UCSD-AML1 (cell line): ENCODE results near the gene PRL.

Source experiments
- DNase-seq: peaks from one replicate; lab custom pipeline; 2025; ENCODE audit not compliant: unreplicated experiment; lab: John Stamatoyannopoulos, UW

Gene PRL

GRCh38 chr6:22295145-22295544 is 1.7 kb downstream of the PRL start:
- DNase-seq, result no peak

DNA sequence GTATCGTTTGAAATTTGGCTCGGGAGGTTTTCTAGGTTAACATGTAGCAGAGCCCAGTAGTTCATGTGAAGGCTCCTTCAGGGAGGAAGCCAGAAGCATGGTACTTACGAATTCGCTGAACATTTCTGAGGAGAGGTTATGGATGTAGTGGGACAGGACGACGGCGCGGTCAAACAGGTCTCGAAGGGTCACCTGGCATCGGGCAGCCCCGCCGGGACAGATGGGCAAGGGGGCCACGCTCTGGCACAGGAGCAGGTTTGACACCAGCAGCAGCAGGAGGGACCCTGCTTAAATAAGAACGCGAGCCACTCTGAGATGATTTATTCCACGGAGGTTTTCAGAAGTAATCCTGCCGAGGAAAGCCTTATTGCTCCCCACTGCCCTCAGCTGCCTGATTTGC is 2.5 kb downstream of the PRL start:
- DNase-seq, result no peak

DNA sequence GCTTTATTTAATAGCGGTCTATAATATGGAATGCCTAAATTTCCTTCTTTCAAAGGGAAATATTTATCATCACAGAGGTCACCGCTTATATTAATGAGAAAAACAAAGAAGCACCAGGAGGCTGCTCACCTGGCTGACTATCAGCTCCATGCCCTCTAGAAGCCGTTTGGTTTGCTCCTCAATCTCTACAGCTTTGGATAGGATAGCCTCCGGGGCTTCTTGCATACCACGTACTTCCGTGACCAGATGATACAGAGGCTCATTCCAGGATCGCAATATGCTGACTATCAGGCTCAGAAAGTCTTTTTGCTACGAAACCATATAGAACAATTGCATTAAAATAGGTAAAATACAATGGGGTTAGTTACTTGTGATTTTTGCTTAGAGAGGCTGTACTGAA is 6.8 kb downstream of the PRL start:
- no peak for DNase-seq

DNA sequence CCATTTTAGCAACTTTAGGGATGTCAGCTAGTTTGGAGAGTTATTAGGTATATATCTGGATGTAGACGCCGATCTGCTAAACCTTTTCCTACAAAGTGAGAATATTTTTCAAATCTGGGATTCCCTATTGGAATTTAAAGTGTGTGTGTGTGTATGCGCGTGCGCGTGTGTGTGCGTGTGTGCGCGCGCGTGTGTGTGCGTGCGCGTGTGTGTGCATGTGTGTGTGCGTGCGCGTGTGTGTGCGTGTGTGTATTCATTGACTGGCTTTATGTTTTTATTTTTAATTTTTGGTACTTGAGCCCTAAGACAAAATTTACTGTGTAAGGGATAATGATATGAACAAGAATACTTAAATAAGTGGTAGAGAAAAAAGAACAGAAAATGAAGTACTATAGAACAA is 8.1 kb downstream of the PRL start:
- DNase-seq, result no peak

DNA sequence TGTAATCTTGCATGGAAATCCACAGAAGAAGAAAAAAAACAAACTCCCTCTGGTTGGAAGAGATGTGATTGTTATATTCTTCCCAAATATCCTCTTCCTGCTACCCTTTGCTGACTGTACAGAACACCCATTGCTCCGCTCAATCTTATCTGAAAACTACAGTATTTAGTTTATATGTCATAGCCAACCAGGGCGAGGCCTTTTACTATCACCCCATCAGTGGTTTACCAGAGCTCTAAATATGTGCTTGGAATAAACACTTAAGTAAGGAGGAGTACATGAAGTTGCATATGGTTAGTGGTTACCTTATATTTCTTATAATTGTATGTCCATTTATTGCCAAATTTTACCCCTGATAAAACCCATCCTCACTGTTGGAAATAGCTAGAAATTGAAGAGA is 12.2 kb downstream of the PRL start:
- DNase-seq, result no peak

DNA sequence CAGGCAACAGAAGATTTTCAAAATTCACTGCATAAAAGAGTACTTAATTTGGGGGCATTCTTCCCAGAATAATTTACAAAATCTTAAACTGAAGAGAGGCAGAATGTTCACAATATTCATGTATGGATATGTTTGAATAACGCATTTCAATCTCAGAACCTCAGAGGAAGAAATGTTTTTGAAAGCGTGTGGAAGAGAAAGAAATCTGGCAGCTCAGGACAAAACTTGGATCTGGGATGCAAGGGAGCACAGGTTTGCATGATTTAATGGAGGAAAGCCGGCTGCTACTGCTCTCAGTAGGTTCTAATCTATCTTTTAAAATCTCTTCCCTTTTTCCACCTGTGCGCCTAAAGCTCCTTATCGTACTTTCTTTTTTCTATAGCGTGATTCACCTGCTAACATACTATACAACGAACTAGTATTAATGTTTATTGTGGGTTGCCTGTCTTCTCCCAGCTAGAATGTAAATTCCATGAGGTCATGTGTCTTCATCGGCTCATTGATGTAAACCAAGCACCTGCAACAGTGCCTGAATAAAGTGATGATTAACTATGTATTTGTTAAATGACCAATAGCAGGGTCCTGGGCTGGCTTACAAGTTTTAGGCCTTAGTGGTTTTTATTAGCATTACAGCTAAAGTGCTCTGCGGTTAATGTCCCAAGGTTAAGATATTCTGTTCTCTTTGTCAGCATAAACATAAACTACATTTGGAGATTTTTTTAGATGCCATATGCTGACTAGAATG is 15.3 kb downstream of the PRL start:
- DNase-seq, result no peak

- no peak for DNase-seq
Observed at GRCh38 chr6:22279427-22279826, 17.4 kb downstream of the PRL start.

DNA sequence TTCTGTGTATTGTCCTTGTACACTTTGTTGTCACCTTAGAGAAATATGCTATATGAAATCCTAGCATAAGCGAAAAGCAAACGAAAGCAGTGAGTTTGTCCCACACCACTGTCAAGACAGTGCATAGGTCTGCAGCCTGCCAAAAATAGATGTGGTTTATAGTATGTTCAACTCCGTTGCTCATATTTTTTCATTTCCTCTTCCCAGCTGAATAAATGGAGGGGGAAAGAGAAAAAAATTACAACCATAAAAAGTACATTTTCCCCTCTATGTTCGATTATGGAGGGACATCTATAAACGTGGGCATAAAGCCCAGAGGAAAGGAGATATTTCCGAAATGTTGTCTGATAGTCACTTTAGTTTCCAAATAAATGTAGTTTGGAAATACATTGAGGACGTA is 25.8 kb downstream of the PRL start:
- DNase-seq, result no peak

DNA sequence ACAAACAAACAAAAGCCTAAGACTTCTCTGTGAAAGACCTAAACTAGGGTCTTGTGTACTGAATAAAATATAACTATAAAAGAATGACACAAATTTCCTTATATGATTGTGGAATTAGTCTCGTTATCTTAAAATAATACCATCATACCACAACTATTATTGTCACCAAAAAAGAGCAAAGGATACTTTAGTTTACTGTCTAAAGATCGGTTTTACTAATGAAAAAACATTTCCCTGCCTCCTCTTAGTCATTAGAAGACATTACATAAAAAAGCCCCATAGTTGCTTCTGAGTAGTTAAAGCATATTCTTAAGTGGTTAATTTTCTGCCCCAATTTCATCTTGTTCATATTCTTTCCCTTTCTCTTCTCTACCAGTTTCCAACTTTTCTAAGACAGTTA is 33.1 kb downstream of the PRL start:
- no peak for DNase-seq

DNA sequence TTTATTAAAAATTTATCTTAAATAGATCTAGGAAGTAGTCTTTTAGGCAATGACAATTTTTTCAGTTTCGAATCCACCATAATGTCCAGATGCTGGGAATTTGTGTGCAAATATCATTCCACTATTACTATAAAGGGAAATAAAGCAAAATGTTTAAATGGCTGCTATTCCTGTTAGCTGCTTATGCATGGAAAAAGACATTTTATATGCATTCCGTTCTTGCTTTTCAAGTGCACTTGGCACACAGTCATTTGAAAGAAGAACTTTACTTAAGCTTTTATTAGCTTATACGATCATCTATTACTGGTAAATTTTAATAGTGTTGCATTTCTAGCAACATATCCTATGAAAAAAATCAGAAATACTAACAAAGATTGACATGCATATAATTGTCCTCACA is 42.0 kb downstream of the PRL start:
- DNase-seq, result no peak

- no peak for DNase-seq
Observed at GRCh38 chr6:22253955-22254655, 42.7 kb downstream of the PRL start.

- no peak for DNase-seq
Observed at GRCh38 chr6:22251348-22251747, 45.5 kb downstream of the PRL start.

- no peak for DNase-seq
Observed at GRCh38 chr6:22250486-22250885, 46.4 kb downstream of the PRL start.

DNA sequence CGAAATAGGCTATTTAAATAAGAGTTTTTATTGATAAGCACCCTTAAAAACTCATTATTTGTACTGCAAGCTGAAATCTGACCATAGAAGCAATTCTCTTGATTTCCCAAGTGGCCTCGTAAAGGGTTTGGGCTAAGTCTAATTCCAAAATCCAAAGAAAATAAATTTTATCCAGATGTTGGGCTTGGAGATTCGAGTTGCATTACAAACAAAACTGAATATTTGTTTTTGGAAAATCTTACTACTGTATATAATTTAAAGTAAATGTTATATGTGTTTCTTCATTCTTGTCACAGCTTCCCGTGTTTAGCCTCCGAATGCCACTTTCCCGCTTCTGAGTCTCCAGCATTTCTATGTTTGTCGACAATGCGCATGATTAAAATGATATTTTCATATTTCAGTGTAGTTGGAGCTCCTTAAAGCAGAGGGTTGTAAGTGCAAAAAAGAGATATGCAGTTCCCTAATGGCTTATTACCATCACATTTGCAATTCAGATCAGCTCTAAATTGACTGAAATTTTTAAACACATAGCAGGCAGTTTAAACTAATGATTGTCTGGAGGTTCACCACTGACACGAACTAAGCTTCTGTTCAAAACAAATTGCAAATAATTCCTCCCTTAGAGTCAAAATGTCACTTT is 47.0 kb downstream of the PRL start:
- DNase-seq, result no peak

DNA sequence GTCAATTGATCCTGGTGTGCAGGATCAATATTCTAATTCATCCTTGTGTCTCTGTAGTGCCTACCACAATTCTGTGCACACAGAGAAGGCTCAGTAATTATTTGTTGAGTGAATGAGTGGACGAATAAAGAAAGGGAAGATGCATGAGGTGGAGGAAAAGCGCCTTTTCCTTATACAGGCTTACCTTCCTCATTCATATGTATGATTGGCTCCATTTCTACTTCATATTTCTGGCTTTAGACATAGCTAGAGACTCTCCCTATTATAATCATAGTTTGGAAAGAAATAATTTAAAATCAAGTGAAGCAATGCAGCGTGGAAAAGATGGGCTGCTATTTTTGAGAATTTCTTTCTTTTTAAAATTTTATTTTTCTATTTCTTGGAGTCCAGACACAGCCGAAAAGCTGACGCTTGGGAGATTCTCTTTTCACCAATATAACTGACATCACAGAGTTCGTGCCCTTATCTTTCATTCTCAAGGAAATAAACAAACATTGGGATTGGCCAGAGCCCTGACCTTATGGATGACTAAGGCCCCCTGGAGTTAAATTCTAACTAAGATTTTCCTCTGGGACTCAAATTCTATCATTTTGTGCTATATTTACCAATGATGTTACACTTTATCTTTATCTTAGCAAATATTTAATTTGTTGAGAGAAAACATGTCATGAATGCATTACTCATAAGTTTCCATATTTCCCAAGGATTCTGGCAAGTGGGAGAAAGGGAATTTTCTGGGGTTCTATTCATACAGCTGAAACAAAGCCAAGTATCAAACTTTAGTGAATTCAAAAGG is 48.1 kb downstream of the PRL start:
- no peak for DNase-seq

DNA sequence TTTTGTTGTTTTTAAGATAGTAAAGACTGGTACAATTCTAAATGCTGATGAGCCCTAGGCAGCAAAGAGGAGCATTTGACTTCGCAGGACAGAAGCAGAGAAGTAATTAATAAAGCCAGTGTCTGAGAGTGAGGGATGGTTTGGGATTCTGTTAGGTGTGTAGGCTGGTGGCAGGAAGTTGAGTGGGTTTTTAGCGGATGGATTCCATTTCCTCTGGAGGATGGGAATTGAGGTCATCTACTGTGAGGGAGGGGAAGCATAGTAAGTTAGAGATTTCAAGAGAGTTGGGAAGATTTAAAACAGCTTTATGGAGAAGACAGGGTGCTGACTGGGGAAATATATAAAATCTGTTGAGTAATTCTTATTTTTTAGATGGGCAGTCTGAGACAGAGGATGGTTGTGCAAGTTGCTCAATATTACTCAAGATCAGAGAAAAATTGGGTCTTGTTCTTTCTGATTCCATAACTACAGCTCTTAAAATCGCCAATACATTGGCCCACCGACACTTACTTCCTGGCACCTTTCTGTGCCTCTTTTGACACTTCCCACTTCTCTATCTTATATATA is 48.8 kb downstream of the PRL start:
- DNase-seq, result no peak

- no peak for DNase-seq
Observed at GRCh38 chr6:22240025-22240424, 56.8 kb downstream of the PRL start.

- DNase-seq, result no peak
Observed at GRCh38 chr6:22239261-22239921, 57.4 kb downstream of the PRL start.

DNA sequence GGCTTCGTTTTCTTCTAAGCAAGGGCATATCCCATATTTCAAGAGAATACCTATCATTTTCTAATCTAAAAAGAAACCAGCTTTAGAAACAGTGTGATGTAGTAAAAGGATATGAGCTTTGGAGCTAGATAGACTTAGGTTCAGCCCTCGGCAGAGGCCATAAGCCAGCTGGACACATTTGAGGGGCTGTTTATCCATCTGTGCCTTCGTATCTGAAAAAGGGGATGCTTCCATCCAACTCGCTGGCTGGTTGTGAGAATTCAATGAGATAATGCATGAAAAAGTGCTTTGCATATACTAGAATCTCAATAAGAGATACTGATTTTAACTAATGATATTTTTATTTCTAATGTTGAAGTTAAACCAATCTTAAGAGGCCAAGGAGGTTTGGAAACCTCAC is 58.0 kb downstream of the PRL start:
- DNase-seq, result no peak

GRCh38 chr6:22237526-22237925 is 59.3 kb downstream of the PRL start:
- no peak for DNase-seq
